Tibial artery (tissue), 4 donors: ENCODE measurements around the gene PPP1R3D.
"Not testable (repeated sequence)": the region's sequence is repeated elsewhere in the genome, so short reads cannot be mapped to it uniquely, and the experiment has no call there.

Experiments used
- DNase-seq, 2 donors: peaks; one replicate each; pipeline ENCODE4 v3.0.0-alpha.2; 2019
- H3K27ac ChIP-seq, 2 donors: fragments of 200-600 bp; sonication (generic) in 1 of 2; 1 replicate in 1 of 2; 2 replicates in 1 of 2; pipeline ENCODE4 v1.5.1; 2018 to 2019; ENCODE audit warnings: mild to moderate bottlenecking in 1 of 2
- H3K27me3 ChIP-seq, 2 donors: fragments of 200-600 bp; sonication (generic) in 1 of 2; one replicate each; pipeline versions ENCODE4 v1.5.1 to v1.6.0; 2016 to 2019
- H3K36me3 ChIP-seq, 3 donors: fragments of 200-600 bp; sonication (generic) in 2 of 3; one replicate each; pipeline ENCODE4 v1.5.1; 2016 to 2019; ENCODE audit warnings: mild to moderate bottlenecking in 2 of 3
- H3K4me1 ChIP-seq, 4 donors: fragments of 200-600 bp; sonication (generic) in 2 of 4; 1 replicate in 3 of 4; 2 replicates in 1 of 4; pipeline ENCODE4 v1.5.1; 2016 to 2019
- H3K4me3 ChIP-seq, 2 donors: fragments of 200-600 bp; sonication (generic) in 1 of 2; 1 replicate in 1 of 2; 2 replicates in 1 of 2; pipeline ENCODE4 v1.5.1; 2018 to 2019; ENCODE audit warnings: mild to moderate bottlenecking in 2 of 2
- H3K9me3 ChIP-seq, 3 donors: fragments of 200-600 bp; sonication (generic) in 1 of 3; one replicate each; pipeline ENCODE4 v1.5.1; 2016 to 2019
- CTCF ChIP-seq, 2 experiments: fragments of 200-600 bp in 1 of 2; fragments of 450-650 bp in 1 of 2; IDR thresholded peaks; one replicate each; pipeline ENCODE4 v1.5.1; 2017 to 2019; ENCODE audit warnings: antibody characterized with exemption in 2 of 2, mild to moderate bottlenecking in 1 of 2, moderate library complexity in 1 of 2
- intact Hi-C: fragments of 100-400 bp; cut with DNase I; formaldehyde crosslinking; loops from one replicate; pipeline ENCODE4 v1.15.0; 2023; ENCODE audit warnings: low total_unique reads

Gene PPP1R3D

GRCh38 chr20:59891581-59891980 is 48.5 kb downstream of the PPP1R3D start:
- DNase-seq, result no peak
- intact Hi-C loops, result no loop called here
- Histone ChIP-seq H3K4me3 (no peak overlapping the region), H3K27me3 (no peaks in the 10 kb centered on the region), H3K9me3 (no peaks in the 10 kb centered on the region), H3K4me1 (no peaks in the 10 kb centered on the region), H3K27ac (no peak overlapping the region), H3K36me3 (no peaks in the 10 kb centered on the region)
- no peak for TF ChIP-seq CTCF (IDR thresholded peaks at IDR 0.05)

GRCh38 chr20:59890035-59890434 is 50.1 kb downstream of the PPP1R3D start:
- H3K9me3 ChIP-seq, DNase-seq, H3K27ac ChIP-seq, H3K4me3 ChIP-seq, H3K27me3 ChIP-seq, intact Hi-C loops, H3K4me1 ChIP-seq, H3K36me3 ChIP-seq: not testable (repeated sequence)

GRCh38 chr20:59888050-59888449 is 52.1 kb downstream of the PPP1R3D start:
- H3K4me1 ChIP-seq, result no peaks in the 10 kb centered on the region
- DNase-seq, result no peak
- TF ChIP-seq CTCF (IDR thresholded peaks at IDR 0.05), result no peak
- H3K4me3 ChIP-seq, result no peak overlapping the region
- H3K9me3 ChIP-seq, result no peaks in the 10 kb centered on the region
- no peaks in the 10 kb centered on the region for H3K27me3 ChIP-seq
- no peak overlapping the region for H3K27ac ChIP-seq
- intact Hi-C loops, result no loop called here
- H3K36me3 ChIP-seq, result no peaks in the 10 kb centered on the region
